VCaP (cell line): ENCODE data around the gene CSF1R.

Source experiments
- H3K27ac ChIP-seq: fragments of 450-650 bp; 2 replicates; pipeline ENCODE4 v1.5.1; 2017
- TF ChIP-seq, protein P1 (sequence below): fragments of 450-650 bp; conservative IDR thresholded peaks from 2 replicates; pipeline ENCODE4 v1.5.1; 2017; ENCODE audit warnings: mild to moderate bottlenecking, moderate library complexity

The CSF1R gene

DNA sequence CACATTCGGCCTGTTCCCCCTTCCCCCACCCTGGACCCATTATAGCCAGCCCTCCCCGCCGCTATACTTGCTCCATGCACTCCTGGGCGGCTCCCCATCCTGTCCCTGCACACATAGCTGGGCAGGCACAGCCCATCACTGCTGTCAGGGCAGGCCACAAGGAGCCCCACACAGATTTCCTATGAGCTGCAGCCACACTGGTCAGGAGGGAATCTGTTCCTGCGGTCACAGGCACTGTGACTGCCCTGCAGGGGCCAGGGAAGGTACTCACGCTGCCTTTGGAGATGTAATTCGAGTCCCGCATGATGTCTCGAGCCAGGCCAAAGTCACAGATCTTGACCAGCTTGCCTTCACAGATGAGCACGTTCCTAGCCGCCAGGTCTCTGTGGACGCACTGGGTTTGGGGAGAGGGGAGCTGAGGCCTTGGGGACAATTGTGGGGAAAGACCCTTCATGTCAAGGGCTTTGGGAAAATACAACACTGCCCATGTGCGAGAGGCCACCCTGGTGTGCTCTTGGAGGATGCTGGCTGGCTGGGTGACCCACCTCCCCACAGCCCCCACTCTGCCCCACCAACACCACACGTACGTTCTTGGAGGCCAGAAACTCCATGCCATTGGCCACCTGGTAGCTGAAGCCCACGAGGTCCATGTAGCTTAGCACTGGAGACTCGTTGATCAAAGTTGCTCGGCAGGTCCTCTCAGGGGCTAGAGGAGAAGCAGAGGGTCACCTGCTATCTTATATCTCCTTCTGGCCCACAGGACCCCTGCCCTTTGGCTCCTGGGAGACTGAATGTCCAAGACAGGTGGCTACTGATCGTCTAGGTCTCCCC, 34.5 kb upstream of the CSF1R start:
- no peak overlapping the region for H3K27ac ChIP-seq
- TF ChIP-seq, protein P1, sequence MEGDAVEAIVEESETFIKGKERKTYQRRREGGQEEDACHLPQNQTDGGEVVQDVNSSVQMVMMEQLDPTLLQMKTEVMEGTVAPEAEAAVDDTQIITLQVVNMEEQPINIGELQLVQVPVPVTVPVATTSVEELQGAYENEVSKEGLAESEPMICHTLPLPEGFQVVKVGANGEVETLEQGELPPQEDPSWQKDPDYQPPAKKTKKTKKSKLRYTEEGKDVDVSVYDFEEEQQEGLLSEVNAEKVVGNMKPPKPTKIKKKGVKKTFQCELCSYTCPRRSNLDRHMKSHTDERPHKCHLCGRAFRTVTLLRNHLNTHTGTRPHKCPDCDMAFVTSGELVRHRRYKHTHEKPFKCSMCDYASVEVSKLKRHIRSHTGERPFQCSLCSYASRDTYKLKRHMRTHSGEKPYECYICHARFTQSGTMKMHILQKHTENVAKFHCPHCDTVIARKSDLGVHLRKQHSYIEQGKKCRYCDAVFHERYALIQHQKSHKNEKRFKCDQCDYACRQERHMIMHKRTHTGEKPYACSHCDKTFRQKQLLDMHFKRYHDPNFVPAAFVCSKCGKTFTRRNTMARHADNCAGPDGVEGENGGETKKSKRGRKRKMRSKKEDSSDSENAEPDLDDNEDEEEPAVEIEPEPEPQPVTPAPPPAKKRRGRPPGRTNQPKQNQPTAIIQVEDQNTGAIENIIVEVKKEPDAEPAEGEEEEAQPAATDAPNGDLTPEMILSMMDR: no peak

DNA sequence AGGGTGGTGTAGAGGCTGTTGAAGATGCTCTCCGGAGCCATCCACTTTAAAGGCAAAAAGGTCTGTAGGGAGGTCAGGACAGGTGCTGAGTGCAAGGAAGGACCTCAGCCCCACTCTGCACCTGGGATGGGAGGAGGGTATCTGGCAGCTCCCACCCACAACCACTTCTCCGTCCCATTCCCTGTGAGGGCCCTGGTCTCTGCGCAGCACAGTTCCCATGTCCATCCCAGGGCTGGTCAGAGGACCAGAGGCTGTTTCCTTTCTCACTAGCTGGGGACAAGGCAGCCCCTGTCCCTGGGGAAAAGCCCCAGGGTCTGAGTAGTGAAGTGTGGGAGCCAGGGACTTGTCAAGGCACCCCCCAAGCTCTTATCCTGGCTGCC, 33.7 kb upstream of the CSF1R start:
- TF ChIP-seq, protein P1: no peak
- H3K27ac ChIP-seq: no peak overlapping the region

DNA sequence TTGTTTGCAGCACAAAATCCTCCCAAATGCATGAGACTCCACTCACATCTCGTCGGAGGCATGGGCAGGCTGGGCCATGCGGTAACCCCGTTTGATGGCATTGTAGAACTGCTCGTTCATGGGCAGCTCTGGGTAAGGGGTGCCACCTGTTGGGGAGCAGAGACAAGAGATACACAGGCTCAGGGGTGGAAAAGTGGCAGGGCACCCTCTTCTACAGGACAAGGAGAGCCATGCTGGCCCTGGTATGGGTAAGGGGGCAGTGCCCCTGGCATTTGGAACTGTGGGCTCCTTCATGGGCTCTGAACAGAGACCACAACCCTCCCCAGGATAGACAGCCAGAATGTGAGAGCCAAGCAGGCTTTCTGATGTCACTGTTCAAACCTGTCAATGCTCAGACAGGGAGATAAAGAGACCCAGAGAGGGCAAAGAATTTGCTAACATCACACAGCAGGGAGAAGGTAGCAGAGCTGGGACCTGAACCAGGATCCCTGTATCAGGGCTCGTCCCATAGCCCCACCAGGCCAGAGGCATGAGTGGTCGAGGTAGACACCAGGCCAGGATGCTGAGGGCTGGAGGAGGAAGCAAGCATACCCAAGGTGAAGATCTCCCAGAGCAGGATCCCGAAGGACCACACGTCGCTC, 33.2 kb upstream of the CSF1R start:
- TF ChIP-seq, protein P1: no peak
- no peak overlapping the region for H3K27ac ChIP-seq

DNA sequence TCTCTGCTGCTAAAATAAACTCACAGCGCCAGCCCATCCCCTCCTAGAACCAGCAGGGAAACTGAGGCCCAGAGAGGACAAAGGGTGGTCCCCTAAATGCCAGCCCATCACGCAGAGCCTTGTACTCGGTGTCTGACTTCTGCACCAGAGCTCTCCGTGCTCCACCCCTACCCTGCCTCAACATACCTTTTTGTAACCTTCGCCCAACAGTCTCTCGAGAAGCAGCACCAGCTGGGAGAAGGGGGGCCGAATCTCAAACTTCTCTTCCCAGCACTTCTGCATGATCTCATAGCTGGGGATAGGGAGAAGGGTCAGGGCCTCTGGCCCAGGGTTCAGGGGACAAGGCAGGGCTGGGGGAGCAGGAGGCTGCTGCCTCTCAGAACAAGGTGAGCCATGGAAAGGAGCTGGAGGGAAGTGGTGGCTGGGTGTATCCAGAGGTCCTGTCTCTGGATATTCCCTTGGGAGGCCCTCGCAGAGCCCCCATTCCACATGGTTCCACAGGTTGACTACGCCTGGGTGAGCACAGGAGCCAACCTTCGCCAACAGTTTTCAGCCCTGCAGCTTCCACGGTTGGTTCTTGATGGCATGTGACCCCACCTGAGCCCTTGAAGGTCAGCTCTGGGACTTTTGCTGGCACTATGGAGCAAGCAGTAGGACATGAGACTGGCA, 32.3 kb upstream of the CSF1R start:
- TF ChIP-seq, protein P1: no peak

DNA sequence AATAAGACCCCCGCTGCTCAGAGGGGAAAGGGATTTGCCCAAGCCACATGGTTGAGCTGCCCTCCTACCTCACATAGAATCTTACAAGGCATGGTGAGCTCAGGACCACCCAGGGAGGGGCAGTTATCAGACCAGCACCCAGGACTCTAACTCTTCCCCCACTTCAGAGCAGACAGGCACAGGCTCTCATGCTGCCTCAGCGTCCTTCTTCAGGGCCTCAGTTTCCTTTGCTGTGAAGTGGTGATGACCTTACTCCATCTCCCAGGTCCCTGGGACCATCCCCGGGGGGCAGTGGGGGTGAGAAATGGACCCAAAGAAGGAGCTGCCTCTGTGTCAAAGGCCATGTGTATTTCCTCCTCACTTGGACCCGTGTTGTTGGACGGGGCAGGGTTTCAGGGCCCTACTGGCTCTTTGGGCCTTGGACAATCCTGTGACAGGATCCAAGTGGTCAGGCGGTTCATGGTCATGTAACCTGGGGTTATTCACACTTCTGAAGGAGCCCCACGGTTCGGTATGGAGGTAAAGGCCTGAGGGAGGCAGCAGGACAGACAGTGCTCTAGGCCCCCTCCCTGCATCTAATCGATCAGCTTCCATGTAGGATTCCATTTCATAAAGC, 31.7 kb upstream of the CSF1R start:
- TF ChIP-seq, protein P1: no peak
- no peak overlapping the region for H3K27ac ChIP-seq

More for the DNA sequence above, 32.3 kb upstream of the CSF1R start:
- no peak overlapping the region for H3K27ac ChIP-seq

GRCh38 chr5:150116667-150117400, 30.5 kb upstream of the CSF1R start:
- TF ChIP-seq, protein P1: no peak
- no peak overlapping the region for H3K27ac ChIP-seq
